Parathyroid adenoma (tissue), 2 donors: ENCODE data around the gene IL1RL1.

ENCODE experiments used
- H2AFZ ChIP-seq: fragments of 300-600 bp; sonication (generic); one replicate; pipeline ENCODE4 v1.7.0; 2017; ENCODE audit warnings: antibody characterized with exemption, mild to moderate bottlenecking
- H3K27ac ChIP-seq: fragments of 300-600 bp; sonication (generic); one replicate; pipeline ENCODE4 v1.7.0; 2017
- H3K27me3 ChIP-seq: fragments of 300-600 bp; sonication (generic); one replicate; pipeline ENCODE4 v1.7.0; 2017; ENCODE audit warnings: low read length; ENCODE audit not compliant: control insufficient read depth, insufficient read depth
- H3K36me3 ChIP-seq: fragments of 300-600 bp; sonication (generic); one replicate; pipeline ENCODE4 v1.7.0; 2017; ENCODE audit warnings: low read length; ENCODE audit not compliant: control insufficient read depth, insufficient read depth
- H3K4me1 ChIP-seq: fragments of 300-600 bp; sonication (generic); one replicate; pipeline ENCODE4 v1.7.0; 2017; ENCODE audit warnings: control low read depth
- H3K4me2 ChIP-seq: fragments of 300-600 bp; sonication (generic); one replicate; pipeline ENCODE4 v1.7.0; 2017; ENCODE audit warnings: low read length
- H3K4me3 ChIP-seq: fragments of 300-600 bp; sonication (generic); one replicate; pipeline ENCODE4 v1.7.0; 2017; ENCODE audit warnings: low read depth, low read length
- H3K79me2 ChIP-seq: fragments of 300-600 bp; sonication (generic); one replicate; pipeline ENCODE4 v1.7.0; 2017; ENCODE audit warnings: control low read depth
- H3K9ac ChIP-seq: fragments of 300-600 bp; sonication (generic); one replicate; pipeline ENCODE4 v1.7.0; 2017; ENCODE audit warnings: mild to moderate bottlenecking
- H3K9me3 ChIP-seq: fragments of 300-600 bp; sonication (generic); one replicate; pipeline ENCODE4 v1.7.0; 2017; ENCODE audit warnings: low read length; ENCODE audit not compliant: control insufficient read depth
- TF ChIP-seq, protein P1 (sequence below): fragments of 300-600 bp; sonication (generic); IDR thresholded peaks from one replicate; pipeline ENCODE4 v1.7.0; 2017; ENCODE audit warnings: antibody characterized with exemption, mild to moderate bottlenecking
- donor health status: primary hyperparathyroidism.

IL1RL1 gene

DNA sequence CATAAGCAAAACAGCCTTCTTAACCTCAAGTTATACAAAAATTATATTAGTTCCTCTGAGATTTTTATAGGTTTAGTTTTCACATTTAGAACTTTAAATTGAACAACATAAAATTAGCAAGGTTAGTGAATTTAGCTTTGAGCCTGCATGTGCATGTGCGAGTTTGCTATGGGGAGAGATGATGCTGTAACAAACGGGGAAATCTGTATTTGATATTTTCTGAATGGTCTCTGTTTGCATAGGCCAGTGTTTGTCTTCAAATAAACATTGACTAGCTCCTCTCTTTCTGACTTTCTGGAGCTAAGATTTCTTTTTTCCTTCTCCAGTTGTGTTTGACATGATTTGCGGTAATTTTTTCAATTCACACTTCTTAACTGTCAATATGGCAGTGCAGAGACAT lies 80.7 kb downstream of the IL1RL1 start:
- Histone ChIP-seq H3K4me2 (no peak overlapping the region), H3K9me3 (no peaks in the 10 kb centered on the region), H3K36me3 (no peaks in the 10 kb centered on the region), H3K4me3 (no peak overlapping the region), H2AFZ (no peak overlapping the region), H3K9ac (no peak overlapping the region), H3K27me3 (no peaks in the 10 kb centered on the region), H3K27ac (no peak overlapping the region), H3K79me2 (no peaks in the 10 kb centered on the region), H3K4me1 (no peaks in the 10 kb centered on the region)
- TF ChIP-seq, protein P1, sequence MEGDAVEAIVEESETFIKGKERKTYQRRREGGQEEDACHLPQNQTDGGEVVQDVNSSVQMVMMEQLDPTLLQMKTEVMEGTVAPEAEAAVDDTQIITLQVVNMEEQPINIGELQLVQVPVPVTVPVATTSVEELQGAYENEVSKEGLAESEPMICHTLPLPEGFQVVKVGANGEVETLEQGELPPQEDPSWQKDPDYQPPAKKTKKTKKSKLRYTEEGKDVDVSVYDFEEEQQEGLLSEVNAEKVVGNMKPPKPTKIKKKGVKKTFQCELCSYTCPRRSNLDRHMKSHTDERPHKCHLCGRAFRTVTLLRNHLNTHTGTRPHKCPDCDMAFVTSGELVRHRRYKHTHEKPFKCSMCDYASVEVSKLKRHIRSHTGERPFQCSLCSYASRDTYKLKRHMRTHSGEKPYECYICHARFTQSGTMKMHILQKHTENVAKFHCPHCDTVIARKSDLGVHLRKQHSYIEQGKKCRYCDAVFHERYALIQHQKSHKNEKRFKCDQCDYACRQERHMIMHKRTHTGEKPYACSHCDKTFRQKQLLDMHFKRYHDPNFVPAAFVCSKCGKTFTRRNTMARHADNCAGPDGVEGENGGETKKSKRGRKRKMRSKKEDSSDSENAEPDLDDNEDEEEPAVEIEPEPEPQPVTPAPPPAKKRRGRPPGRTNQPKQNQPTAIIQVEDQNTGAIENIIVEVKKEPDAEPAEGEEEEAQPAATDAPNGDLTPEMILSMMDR, result no peak

DNA sequence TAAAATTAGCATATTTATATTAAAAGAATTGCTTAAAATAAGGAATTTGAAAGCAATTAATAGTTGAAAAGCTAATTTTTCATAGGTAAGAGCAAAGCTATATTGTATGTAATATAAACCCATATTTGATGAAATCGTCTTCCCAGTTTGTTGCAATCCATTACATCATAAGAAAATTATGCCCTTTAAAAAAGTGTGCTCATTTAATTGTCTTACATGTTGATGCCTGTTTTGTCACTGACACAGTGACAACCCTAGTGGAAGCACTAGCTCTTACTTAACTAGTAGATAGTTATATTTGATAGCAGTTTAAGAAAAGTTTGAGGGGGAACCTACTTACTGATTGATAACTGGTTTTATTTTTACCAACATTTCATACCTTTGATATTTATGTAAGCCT lies 81.6 kb downstream of the IL1RL1 start:
- Histone ChIP-seq H3K27me3 (no peaks in the 10 kb centered on the region), H3K27ac (no peak overlapping the region), H3K4me3 (no peak overlapping the region), H3K4me2 (no peak overlapping the region), H3K4me1 (no peaks in the 10 kb centered on the region), H3K79me2 (no peaks in the 10 kb centered on the region), H3K9me3 (no peaks in the 10 kb centered on the region), H3K9ac (no peak overlapping the region), H2AFZ (no peak overlapping the region), H3K36me3 (no peaks in the 10 kb centered on the region)
- TF ChIP-seq, protein P1, result no peak

DNA sequence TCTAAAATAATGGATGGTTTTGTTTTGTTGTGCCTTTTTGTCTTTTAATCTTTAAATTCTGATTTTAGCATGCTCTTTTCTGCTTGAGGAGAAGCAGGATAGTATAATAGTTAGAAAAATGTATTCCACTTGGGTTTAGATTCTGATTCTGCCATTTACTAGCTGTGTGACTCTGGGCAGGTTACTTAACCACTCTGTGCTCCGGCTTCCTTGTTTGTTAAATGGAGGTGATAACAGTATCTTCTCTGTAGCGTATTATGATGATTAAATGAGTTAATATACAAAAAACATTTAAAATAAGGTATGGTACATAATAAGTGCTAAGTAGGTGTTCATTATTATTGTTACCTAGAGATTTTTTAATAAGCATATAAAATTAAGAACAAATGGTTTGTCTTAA lies 84.6 kb downstream of the IL1RL1 start:
- TF ChIP-seq, protein P1, result no peak
- Histone ChIP-seq H3K4me1 (no peaks in the 10 kb centered on the region), H3K79me2 (no peaks in the 10 kb centered on the region), H3K9me3 (no peaks in the 10 kb centered on the region), H3K27me3 (no peaks in the 10 kb centered on the region), H3K9ac (no peak overlapping the region), H3K36me3 (no peaks in the 10 kb centered on the region), H3K4me2 (no peak overlapping the region), H3K27ac (no peak overlapping the region), H3K4me3 (no peak overlapping the region), H2AFZ (no peak overlapping the region)

DNA sequence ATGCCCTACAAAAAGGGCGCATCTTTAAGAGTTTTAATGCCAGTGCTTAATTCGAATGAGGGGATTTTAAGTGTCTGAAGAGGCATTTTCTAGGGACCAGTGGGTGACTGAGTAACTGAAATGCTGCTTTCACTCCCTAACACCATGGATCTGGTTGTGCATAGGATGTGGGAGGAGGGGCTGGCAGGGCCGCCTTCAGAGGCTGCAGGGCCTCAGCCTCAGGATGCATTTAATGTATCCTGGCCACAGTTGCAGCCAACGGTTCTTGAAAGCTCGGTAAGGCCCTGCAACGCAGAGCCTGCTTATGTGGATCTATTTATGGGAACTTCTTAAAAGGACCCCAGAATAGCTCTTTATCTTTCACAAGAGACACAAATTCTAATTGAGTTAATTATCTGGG lies 85.8 kb downstream of the IL1RL1 start:
- Histone ChIP-seq H3K4me1 (no peaks in the 10 kb centered on the region), H3K9ac (no peak overlapping the region), H3K4me3 (no peak overlapping the region), H3K4me2 (no peak overlapping the region), H3K36me3 (no peaks in the 10 kb centered on the region), H3K9me3 (no peaks in the 10 kb centered on the region), H2AFZ (no peak overlapping the region), H3K27me3 (no peaks in the 10 kb centered on the region), H3K79me2 (no peaks in the 10 kb centered on the region), H3K27ac (no peak overlapping the region)
- TF ChIP-seq, protein P1, result no peak

DNA sequence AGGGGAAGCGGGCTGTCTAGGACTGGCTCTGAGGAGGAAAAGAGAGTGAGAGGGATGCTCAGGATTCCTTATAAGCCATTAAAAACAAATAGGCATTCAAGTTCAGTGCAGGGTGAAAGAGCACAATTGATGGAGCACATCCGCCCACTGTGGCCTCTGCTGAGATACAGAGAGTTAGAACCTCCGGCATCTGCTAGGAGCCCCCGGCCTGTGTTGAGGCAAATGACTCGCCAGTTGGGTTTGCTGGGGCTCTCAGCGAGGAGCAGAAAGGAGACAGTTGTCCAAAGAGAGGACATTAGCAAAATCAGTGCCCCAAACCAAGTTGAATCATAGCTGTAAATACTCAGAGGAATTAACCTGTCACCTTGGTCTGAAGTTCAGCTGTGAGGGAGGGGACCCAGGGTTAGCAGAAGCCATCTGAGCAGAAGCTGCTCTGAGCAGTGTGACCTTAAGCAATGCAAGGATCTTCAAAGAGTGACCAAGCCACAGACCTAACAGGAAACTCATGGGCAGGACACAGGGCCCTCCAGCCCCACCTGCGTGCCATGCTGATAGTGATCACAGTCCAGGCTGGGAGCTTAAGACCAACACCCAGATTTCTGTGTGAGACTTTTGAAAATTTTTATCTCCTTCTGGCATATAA lies 88.3 kb downstream of the IL1RL1 start:
- TF ChIP-seq, protein P1, result no peak
- no peak overlapping the region for H3K4me3 ChIP-seq
- no peak overlapping the region for H3K4me2 ChIP-seq
- H3K36me3 ChIP-seq, result no peaks in the 10 kb centered on the region
- H3K9me3 ChIP-seq, result no peaks in the 10 kb centered on the region
- no peak overlapping the region for H3K27ac ChIP-seq
- H2AFZ ChIP-seq, result no peak overlapping the region
- H3K4me1 ChIP-seq, result no peaks in the 10 kb centered on the region
- no peaks in the 10 kb centered on the region for H3K79me2 ChIP-seq
- no peaks in the 10 kb centered on the region for H3K27me3 ChIP-seq
- H3K9ac ChIP-seq, result no peak overlapping the region
